Epidermal melanocyte (primary cell): ENCODE measurements around the gene MIGA1.
"Not testable (repeated sequence)": the region's sequence is repeated elsewhere in the genome, so short reads cannot be mapped to it uniquely, and the experiment has no call there.

Source experiments
- DNase-seq: peaks from one replicate; pipeline ENCODE4 v3.0.0; 2011; ENCODE audit warnings: low spot score; ENCODE audit not compliant: insufficient read length

Gene MIGA1

GRCh38 chr1:77906019-77906545 lies 126.6 kb downstream of the MIGA1 start:
- no peak for DNase-seq

- DNase-seq = no peak
These were observed 127.2 kb downstream of the MIGA1 start for GRCh38 chr1:77906624-77907023.

- no peak for DNase-seq
These were observed 130.7 kb downstream of the MIGA1 start for GRCh38 chr1:77910116-77910515.

GRCh38 chr1:77918918-77919317 lies 139.5 kb downstream of the MIGA1 start:
- DNase-seq = not testable (repeated sequence)

GRCh38 chr1:77925518-77925917 lies 146.1 kb downstream of the MIGA1 start:
- no peak for DNase-seq

- no peak for DNase-seq
These were observed 146.5 kb downstream of the MIGA1 start for GRCh38 chr1:77925956-77926355.

- no peak for DNase-seq
These were observed 147.3 kb downstream of the MIGA1 start for GRCh38 chr1:77926561-77927357.

GRCh38 chr1:77927414-77927813 lies 148.0 kb downstream of the MIGA1 start:
- DNase-seq = no peak
